Measurements from ENCODE around the gene BMAL1. TPM values are rescaled to one million over a fixed set of nuclear protein-coding genes. Genes with fewer than 3 reads are reported as not detected.

Gene BMAL1
- polyA plus RNA-seq, 3 donors, result 10.2 to 43.4 (median 11.5) TPM

DNA sequence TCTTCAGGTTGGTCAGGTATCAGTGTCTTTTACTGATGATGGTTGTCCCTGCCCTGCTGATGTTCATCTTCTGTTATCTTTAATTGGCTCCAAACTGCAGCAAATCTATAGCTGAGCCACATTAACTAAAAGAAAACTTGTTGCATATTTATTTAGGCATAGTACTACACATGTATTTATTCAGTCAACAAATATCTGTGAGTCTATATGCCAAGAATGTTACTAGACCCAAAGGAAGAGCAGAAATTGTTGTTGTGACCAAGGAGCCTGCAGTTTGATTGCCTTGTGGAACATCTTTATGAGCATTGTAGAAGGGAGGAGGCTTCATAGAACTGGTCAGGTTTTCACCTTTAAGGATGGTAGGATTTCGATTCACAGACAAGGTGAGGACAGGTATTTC lies 10.1 kb downstream of the BMAL1 start:
- peaks cover 76% of the 10 kb centered on the region for H3K79me2 ChIP-seq (ENCODE audit: insufficient read depth, low read length)
- Mint-ChIP-seq H3K4me3 (no peak overlapping the region), H3K9me3 (peaks cover 0 to 4% (median 0%) of the 10 kb centered on the region in 7 donors)

DNA sequence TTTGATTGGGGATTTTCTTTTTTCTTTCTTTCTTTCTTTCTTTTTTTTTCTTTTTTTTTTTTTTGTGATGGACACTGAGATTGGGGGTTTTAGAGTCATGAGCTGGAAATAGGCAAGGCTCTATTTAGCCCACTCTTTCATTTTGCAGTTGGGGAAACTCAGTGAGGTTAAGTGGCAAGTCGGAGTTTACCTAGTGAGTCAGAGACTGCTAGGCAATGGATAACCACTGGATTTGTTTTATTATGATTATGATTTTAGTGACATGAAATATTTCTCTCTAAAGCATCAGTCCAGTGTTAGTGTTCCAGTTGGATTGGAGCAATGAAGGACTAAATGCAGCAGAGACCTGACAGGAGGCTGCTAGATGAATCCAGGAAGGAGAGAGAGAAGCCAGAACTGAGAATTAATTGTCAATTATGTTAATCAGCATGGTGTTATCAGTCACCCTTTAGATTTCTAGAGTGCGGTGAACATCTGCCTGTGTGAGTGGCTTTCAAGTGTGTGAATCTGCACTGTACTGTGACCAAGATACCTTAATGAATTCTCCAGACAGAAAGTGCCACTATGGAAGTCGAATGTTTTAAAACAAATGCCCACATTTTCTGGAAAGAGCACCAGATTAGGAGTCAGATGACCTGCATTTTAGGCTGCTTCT lies 10.9 kb downstream of the BMAL1 start:
- intact Hi-C loops (cut with micrococcal nuclease), result no loop called here
- Histone ChIP-seq H3K4me2 (replicated peaks; ENCODE audit: extremely low read depth, low read length, poor library complexity, severe bottlenecking) (no peak overlapping the region), H3K4me3 (replicated peaks in 1 of 3; ENCODE audit: low read depth in 2 of 3, low read length in 3 of 3) (no peak overlapping the region), H3K79me2 (ENCODE audit: insufficient read depth, low read length) (peaks cover 76% of the 10 kb centered on the region), H3K27me3 (ENCODE audit: control insufficient read depth in 2 of 2, insufficient read depth in 2 of 2, low read length in 2 of 2) (no peaks in the 10 kb centered on the region), H3K9me3 (replicated peaks in 1 of 2; ENCODE audit: control insufficient read depth in 1 of 2, insufficient read depth in 1 of 2, low read length in 2 of 2) (no peaks in the 10 kb centered on the region), H4K20me1 (ENCODE audit: insufficient read depth, low read length) (peaks cover 92% of the 10 kb centered on the region), H3K27ac (ENCODE audit: low read depth in 1 of 2, low read length in 2 of 2) (no peak overlapping the region), H3K9ac (ENCODE audit: insufficient read depth, low read length, poor library complexity, severe bottlenecking) (no peak overlapping the region), H3K4me1 (ENCODE audit: control insufficient read depth in 1 of 2, insufficient read depth in 2 of 2, low read length in 2 of 2) (peaks cover 18 to 22% of the 10 kb centered on the region in 2 donors), H2AFZ (ENCODE audit: insufficient read depth, low read depth, low read length, poor library complexity, severe bottlenecking) (no peak overlapping the region), H3K36me3 (replicated peaks in 1 of 2; ENCODE audit: control insufficient read depth in 1 of 2, insufficient read depth in 2 of 2, low read length in 2 of 2) (no peaks in the 10 kb centered on the region)
- H3K27ac Mint-ChIP-seq, result peak overlapping the region in 1 of 7 donors; percentile 19
- H3K9me3 Mint-ChIP-seq, result peaks cover 0 to 4% (median 0%) of the 10 kb centered on the region in 7 donors
- peaks cover 9 to 11% of the 10 kb centered on the region in 2 donors for H3K36me3 Mint-ChIP-seq
- H3K4me1 Mint-ChIP-seq, result peaks cover 40% of the 10 kb centered on the region
- DNase-seq, result no peak
- peaks cover 0 to 2% (median 2%) of the 10 kb centered on the region in 3 donors for H3K27me3 Mint-ChIP-seq (ENCODE audit: low read depth in 3 of 3)
- no peak overlapping the region for H3K4me3 Mint-ChIP-seq
- TF ChIP-seq, protein P1, sequence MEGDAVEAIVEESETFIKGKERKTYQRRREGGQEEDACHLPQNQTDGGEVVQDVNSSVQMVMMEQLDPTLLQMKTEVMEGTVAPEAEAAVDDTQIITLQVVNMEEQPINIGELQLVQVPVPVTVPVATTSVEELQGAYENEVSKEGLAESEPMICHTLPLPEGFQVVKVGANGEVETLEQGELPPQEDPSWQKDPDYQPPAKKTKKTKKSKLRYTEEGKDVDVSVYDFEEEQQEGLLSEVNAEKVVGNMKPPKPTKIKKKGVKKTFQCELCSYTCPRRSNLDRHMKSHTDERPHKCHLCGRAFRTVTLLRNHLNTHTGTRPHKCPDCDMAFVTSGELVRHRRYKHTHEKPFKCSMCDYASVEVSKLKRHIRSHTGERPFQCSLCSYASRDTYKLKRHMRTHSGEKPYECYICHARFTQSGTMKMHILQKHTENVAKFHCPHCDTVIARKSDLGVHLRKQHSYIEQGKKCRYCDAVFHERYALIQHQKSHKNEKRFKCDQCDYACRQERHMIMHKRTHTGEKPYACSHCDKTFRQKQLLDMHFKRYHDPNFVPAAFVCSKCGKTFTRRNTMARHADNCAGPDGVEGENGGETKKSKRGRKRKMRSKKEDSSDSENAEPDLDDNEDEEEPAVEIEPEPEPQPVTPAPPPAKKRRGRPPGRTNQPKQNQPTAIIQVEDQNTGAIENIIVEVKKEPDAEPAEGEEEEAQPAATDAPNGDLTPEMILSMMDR (IDR thresholded peaks at IDR 0.05), result no peak
- WGBS (ENCODE audit: insufficient coverage), result 100% methylated on average over 1 of the region's 3 CpGs

More for the DNA sequence above, 10.1 kb downstream of the BMAL1 start:
- WGBS (ENCODE audit: insufficient coverage), result 100% methylated on average over 1 of the region's 1 CpG
- H3K4me1 Mint-ChIP-seq, result peaks cover 36% of the 10 kb centered on the region
- H3K27me3 Mint-ChIP-seq (ENCODE audit: low read depth in 3 of 3), result peaks cover 0 to 2% (median 0%) of the 10 kb centered on the region in 3 donors
- H4K20me1 ChIP-seq (ENCODE audit: insufficient read depth, low read length), result peaks cover 92% of the 10 kb centered on the region
- H3K27ac Mint-ChIP-seq, result peak overlapping the region in 4 of 7 donors; percentile 10 to 77 (median 29)
- intact Hi-C loops (cut with micrococcal nuclease), result no loop called here
- H3K4me3 ChIP-seq (replicated peaks in 1 of 3; ENCODE audit: low read depth in 2 of 3, low read length in 3 of 3), result no peak overlapping the region
- TF ChIP-seq, protein P1 (IDR thresholded peaks at IDR 0.05), result no peak
- H3K4me2 ChIP-seq (replicated peaks; ENCODE audit: extremely low read depth, low read length, poor library complexity, severe bottlenecking), result no peak overlapping the region
- H2AFZ ChIP-seq (ENCODE audit: insufficient read depth, low read depth, low read length, poor library complexity, severe bottlenecking), result no peak overlapping the region
- peaks cover 9 to 13% of the 10 kb centered on the region in 2 donors for H3K36me3 Mint-ChIP-seq
- H3K27ac ChIP-seq (ENCODE audit: low read depth in 1 of 2, low read length in 2 of 2), result no peak overlapping the region
- peaks cover 18 to 22% of the 10 kb centered on the region in 2 donors for H3K4me1 ChIP-seq (ENCODE audit: control insufficient read depth in 1 of 2, insufficient read depth in 2 of 2, low read length in 2 of 2)
- H3K36me3 ChIP-seq (replicated peaks in 1 of 2; ENCODE audit: control insufficient read depth in 1 of 2, insufficient read depth in 2 of 2, low read length in 2 of 2), result no peaks in the 10 kb centered on the region
- no peaks in the 10 kb centered on the region for H3K9me3 ChIP-seq (replicated peaks in 1 of 2; ENCODE audit: control insufficient read depth in 1 of 2, insufficient read depth in 1 of 2, low read length in 2 of 2)
- no peak for DNase-seq
- H3K9ac ChIP-seq (ENCODE audit: insufficient read depth, low read length, poor library complexity, severe bottlenecking), result no peak overlapping the region
- H3K27me3 ChIP-seq (ENCODE audit: control insufficient read depth in 2 of 2, insufficient read depth in 2 of 2, low read length in 2 of 2), result no peaks in the 10 kb centered on the region

Data from CD14-positive monocyte (primary cell).